GM19035 (cell line): Measurements from ENCODE around the gene LCK.

ENCODE experiments used
- ATAC-seq: cut with Tn5 transposase; IDR thresholded peaks from one replicate; pipeline ENCODE4 v1.9.1; 2021; ENCODE audit not compliant: unreplicated experiment

Gene LCK

DNA sequence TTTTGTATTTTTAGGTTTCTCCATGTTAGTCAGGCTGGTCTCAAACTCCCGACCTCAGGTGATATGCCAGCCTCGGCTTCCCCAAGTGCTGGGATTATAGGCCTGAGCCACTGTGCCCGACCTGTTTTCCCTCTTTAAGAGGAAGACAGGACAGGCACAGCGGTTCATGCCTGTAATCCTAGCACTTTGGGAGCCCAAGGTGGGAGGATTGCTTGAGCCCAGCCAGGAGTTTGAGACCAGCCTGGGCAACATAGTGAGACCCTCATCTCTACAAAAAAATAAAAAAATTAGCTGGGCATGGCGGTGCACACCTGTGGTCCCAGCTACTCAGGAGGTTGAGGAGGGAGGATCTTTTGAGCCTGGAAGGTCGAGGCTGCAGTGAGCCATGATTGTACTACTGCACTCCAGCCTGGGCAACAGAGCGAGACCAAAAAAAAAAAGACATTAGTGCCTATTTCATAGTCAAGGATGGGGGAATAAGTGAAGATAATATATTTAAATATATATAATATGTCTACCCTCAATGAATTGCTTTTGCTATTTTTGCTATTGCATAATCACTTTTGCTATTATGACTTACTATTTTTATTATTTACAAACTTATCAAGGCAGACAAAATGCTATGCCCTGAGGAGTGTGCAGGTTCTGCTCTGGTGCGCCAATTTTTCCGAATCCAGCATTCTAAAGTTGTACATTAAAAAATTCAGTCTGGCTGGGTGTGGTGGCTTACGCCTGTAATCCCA lies 67.2 kb downstream of the LCK start:
- ATAC-seq = no peak

DNA sequence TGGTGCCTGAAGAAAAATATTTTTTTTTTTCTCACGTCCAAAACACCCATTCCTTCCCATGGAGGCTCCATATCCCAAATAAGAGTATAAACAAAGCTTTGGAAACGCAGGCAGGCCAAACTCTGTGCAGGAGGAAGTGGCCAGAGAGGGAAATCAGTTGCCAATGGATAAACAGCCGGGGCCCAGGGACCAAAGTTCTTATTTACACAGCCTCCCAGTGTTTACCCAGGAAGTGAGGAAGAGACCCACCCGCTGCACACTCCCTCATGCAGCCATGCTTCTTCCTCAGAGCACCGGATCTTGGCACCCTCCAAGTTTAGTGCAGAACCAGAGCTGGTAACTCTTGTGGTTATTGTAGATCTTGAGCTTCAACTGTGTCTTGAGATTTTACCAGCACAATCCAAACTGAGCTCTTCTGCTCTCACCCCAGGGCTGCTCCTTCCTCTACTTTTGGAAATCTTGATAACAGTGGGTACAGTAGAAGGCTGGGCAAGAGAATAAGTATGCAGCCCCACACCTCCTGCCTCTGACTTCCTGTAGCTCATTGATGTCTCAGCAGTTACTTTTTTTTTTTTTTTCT lies 70.7 kb downstream of the LCK start:
- no peak for ATAC-seq

DNA sequence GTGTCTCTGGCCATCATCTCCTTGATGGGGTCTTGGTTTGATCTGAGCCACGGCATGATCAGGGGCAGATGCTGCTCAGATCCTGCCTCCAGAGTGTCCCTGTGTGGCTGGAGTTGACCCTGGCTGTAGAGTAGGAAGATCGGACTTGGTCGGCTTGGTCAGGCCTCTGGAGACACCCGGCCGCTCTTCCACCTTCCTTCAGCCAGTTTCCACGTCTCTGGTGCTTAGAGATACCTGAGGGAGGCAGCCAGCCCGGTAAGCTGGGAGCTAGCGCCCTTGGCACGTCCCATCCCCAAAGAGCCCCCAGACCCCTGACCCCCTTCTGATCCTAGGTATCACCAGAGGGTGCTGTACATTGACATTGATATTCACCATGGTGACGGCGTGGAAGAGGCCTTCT lies 76.1 kb downstream of the LCK start:
- no peak for ATAC-seq

DNA sequence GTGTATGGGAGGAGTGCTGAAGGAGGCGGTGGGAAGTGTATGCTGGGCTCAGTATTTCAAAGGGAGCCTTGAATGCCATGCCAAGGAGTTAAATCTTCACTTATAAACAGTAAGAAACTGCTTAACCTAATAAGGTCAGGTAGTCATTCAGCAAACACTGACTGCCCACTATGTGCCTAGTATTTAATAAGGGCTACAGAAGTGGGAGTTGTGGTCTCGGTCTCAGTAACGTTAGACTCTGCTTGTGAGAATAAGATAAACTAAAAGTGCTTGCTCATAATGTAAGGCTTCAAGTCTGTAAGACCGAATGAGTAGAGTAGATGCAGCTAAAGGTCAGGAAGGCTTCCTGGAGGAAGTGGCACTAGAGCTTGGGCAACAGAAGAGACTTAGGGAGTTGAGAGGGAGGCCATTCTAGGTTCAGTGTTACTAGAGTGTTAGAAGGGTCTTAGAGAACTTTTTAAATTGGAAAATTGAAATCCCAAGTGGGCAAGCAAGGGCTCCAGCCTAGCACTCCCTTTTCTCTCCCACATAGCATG lies 78.9 kb downstream of the LCK start:
- no peak for ATAC-seq

DNA sequence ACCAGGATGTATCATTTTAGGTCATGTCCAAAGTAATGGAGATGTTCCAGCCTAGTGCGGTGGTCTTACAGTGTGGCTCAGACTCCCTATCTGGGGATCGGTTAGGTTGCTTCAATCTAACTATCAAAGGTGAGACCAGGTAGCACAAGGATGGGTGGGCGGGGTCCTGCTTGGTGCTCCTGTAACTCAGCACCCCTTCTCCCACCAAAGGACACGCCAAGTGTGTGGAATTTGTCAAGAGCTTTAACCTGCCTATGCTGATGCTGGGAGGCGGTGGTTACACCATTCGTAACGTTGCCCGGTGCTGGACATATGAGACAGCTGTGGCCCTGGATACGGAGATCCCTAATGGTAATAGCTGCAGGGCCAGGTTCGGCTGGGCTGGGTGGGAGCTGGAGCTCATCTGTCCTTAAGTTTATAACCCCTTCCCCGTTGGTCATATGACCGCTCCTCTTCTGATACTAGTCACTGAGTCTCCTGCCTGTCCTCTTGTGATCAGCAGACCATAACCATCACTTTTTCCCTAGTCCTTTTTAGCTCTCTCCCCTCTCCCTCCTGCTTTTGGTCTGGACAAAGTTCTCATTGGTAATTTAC lies 79.6 kb downstream of the LCK start:
- no peak for ATAC-seq

DNA sequence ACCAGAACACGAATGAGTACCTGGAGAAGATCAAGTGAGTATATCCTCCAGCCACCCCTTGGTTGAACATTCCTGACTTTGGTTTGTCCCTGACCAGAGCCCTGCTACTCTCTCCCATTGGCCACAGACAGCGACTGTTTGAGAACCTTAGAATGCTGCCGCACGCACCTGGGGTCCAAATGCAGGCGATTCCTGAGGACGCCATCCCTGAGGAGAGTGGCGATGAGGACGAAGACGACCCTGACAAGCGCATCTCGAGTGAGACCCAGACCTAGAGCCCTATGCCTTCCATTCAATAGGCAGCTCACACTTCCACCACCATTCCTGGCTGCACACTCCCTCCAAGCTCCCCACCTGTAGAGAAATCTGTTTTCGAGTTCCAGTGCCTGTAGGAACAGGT lies 80.5 kb downstream of the LCK start:
- no peak for ATAC-seq

DNA sequence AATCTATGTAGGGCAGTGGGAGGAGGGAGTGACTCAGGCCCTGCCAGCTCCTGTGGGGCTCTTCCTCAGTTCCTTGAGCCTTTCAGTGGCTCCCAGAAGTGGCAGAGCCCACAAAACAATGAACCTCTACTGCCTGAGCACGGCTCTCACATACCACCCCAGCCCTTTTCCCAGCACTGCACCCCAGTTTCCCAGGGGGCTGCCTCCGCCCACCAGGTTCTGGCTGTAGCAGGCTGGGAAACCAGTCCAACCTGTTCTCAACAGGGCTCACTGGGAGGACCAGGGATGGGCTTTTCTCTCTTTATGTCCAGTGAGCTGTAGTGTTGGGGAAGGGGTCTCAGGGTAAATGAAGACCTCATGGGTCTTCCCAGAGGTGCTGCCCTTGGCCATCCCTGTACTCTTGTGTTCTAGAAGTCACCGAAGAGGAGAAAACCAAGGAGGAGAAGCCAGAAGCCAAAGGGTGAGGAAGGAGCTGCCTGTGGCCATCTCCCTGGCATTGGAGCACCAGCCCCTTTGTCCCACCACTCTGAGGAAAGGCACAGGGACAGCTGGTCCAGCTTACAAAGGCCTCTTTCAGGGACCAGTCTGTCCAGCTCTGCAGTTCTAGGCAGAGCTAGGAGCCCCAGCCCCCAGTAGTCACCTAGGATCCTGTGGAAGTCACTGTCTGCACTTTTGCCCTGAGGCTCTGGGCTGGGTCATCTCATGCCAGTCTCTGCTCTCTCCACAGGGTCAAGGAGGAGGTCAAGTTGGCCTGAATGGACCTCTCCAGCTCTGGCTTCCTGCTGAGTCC lies 81.4 kb downstream of the LCK start:
- ATAC-seq = no peak

DNA sequence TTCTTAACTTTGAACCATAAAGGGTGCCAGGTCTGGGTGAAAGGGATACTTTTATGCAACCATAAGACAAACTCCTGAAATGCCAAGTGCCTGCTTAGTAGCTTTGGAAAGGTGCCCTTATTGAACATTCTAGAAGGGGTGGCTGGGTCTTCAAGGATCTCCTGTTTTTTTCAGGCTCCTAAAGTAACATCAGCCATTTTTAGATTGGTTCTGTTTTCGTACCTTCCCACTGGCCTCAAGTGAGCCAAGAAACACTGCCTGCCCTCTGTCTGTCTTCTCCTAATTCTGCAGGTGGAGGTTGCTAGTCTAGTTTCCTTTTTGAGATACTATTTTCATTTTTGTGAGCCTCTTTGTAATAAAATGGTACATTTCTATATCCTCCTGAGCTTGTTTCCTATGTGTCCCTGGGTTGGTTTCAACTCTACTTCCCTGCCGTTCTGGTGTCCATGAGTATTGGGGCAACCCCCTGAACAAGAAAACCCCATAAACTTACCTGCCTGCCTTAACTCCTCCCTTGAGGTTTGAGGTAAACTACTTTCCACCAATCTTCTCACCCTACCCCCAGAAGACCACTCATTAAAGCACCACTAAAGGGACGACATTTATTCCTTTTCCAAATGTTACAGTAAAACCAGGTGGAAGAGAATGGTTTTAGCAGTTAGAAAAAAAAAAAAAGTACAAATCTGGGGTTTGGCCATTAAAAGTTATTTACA lies 82.3 kb downstream of the LCK start:
- ATAC-seq = no peak

DNA sequence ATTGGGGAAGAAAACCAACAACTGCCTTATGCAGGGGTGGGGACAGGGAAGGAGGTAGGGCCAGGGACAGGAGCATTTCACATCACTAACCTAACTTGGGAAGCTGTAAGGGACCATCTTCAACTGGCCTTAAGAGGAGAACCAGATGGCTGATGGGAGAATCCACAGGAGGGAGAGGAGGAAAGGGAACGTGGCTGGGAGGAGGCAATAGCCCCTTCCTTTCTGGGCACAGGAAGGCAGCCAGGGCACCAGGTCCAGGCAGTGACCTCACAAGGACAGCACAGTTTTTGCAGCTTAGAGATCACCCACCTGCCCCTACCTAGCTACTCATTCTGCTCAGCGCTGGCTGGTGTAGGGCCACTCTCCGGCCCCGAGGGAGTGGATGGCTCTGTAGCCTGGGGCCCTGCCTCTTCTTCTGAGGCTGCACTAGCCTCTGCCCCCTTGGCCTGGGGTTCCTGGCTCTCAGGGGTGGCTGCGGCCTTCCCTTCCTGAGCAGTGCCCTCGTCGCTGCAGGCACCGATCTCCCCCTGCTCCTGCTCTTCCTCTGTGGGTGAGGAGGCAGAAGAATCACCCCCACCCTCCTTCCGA lies 83.3 kb downstream of the LCK start:
- no peak for ATAC-seq

DNA sequence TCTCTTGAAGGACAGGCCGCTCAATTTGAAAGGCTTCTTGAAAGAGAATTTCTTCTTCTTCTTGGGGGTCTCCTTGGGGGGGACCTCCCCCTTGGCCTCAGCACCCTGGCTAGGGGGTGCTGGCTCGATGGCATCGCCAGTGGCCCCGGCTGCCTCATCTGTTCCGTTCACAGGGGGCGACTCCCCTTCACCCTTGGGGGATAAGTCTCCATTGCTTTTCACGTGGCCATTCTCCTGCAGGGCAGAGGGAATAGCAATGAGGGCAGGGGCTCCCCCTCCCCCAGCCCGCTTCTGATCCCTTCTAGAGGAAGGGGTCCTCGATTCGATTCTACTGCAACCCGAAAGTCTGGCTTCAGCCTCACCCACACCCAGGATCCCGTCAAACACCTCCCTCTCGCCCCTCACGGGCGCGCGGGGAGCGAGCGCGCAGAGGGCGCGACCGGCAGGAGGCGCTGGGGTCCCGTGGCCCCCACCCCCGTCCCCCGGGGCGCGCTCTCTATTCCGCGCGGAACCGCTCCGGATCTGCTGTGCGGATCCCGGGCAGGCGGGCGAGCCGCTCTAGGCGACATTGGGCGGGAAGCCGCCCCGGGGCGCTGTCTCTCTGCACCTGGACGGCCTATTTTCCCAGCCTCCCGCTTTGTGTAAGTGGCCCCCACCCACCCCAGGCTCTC lies 83.9 kb downstream of the LCK start:
- peak; percentile 19 for ATAC-seq

DNA sequence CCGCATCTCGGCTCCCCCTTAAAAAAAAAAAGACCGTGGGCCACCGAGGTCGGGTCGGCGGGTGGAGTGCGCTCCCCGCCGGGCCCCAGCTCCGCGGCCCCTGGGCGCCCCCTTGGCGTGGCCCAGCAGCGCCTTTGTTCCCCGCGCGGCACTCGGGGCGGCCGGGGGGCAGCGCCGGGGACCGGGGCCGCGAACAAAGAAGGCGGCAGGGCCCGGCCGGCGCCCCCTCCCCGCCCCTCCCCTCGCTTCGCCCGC lies 84.4 kb downstream of the LCK start:
- peak; percentile 10 for ATAC-seq
